PC-9 (cell line): ENCODE measurements around the gene LRMDA.

ENCODE experiments used
- EZH2 ChIP-seq: fragments of 200-600 bp; sonication (generic); IDR thresholded peaks from 2 replicates; pipeline ENCODE4 v1.8.0; 2017; ENCODE audit warnings: antibody characterized with exemption, low read depth
- TF ChIP-seq, protein P1 (sequence below): fragments of 200-600 bp; sonication (generic); conservative IDR thresholded peaks from 2 replicates; pipeline ENCODE4 v1.6.1; 2017; ENCODE audit warnings: mixed run types, antibody characterized with exemption, mild to moderate bottlenecking, moderate library complexity

DNA sequence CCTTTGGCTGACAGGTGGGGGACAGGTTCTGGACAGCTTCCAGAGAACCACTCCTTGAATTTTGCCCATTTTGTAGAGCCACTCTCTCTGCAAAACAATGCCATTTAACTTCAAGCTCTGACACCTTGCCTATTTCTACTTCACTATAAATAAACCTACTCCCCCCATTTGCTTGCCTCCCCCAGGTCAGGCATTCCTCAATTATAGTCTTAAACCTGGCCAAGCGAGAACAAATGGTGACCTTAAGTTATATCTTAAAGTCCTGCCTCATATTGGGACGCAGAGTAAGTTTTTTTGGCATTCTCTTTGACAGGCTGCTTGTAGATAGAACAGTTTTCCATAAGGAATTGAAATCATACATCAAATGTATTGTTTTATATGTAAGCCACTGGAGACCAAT, 706.9 kb downstream of the LRMDA start:
- TF ChIP-seq, protein P1, sequence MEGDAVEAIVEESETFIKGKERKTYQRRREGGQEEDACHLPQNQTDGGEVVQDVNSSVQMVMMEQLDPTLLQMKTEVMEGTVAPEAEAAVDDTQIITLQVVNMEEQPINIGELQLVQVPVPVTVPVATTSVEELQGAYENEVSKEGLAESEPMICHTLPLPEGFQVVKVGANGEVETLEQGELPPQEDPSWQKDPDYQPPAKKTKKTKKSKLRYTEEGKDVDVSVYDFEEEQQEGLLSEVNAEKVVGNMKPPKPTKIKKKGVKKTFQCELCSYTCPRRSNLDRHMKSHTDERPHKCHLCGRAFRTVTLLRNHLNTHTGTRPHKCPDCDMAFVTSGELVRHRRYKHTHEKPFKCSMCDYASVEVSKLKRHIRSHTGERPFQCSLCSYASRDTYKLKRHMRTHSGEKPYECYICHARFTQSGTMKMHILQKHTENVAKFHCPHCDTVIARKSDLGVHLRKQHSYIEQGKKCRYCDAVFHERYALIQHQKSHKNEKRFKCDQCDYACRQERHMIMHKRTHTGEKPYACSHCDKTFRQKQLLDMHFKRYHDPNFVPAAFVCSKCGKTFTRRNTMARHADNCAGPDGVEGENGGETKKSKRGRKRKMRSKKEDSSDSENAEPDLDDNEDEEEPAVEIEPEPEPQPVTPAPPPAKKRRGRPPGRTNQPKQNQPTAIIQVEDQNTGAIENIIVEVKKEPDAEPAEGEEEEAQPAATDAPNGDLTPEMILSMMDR: no peak
- TF ChIP-seq EZH2: no peak
